Measurements from ENCODE around the gene OPTC.

DNA sequence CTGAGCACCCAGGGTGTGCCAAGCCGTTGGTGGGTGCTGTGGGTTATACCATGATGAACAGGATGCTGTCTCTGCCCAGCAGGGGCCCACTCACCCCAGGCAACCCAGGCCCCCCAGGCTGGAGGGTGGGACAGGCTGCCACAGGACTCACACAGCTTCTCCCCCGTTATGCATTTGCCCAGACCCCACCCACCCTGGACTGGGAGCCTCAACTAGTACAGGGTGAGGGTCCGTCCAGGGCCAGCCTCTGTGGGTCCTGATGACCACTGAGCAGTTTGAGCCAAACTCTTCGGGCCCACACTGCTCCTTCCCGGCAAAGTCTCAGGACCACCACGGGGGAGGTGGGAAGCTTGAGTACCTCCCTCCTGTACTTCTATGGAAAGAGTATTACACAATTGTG is 22.1 kb upstream of the OPTC start:
- TF ChIP-seq POLR2A (IDR thresholded peaks at IDR 0.05) = no peak
- TF ChIP-seq, protein P1, sequence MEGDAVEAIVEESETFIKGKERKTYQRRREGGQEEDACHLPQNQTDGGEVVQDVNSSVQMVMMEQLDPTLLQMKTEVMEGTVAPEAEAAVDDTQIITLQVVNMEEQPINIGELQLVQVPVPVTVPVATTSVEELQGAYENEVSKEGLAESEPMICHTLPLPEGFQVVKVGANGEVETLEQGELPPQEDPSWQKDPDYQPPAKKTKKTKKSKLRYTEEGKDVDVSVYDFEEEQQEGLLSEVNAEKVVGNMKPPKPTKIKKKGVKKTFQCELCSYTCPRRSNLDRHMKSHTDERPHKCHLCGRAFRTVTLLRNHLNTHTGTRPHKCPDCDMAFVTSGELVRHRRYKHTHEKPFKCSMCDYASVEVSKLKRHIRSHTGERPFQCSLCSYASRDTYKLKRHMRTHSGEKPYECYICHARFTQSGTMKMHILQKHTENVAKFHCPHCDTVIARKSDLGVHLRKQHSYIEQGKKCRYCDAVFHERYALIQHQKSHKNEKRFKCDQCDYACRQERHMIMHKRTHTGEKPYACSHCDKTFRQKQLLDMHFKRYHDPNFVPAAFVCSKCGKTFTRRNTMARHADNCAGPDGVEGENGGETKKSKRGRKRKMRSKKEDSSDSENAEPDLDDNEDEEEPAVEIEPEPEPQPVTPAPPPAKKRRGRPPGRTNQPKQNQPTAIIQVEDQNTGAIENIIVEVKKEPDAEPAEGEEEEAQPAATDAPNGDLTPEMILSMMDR (IDR thresholded peaks at IDR 0.05) = no peak
- no peak for TF ChIP-seq POLR2AphosphoS5 (IDR thresholded peaks at IDR 0.05)
- TF ChIP-seq EP300 (IDR thresholded peaks at IDR 0.05) = no peak

Measured in sigmoid colon (tissue), 4 donors.